H1 (cell line): ENCODE results near the gene NUS1.

Experiments
- ASH2L ChIP-seq: fragments of 200-600, 300-600 bp; sonication (generic); IDR thresholded peaks from one replicate; pipeline ENCODE4 v1.7.1; 2017; ENCODE audit warnings: low read length
- CHD1 ChIP-seq: IDR thresholded peaks from 2 replicates; pipeline ENCODE4 v1.6.1; 2012; ENCODE audit warnings: low read depth, low read length, improper control_type of control experiment
- CREB1 ChIP-seq: IDR thresholded peaks from 2 replicates; pipeline ENCODE4 v1.6.1; 2012; ENCODE audit warnings: inconsistent platforms
- EZH2 ChIP-seq: fragments of 200-600 bp; sonication (generic); IDR thresholded peaks from 2 replicates; pipeline ENCODE4 v1.7.1; 2012; ENCODE audit warnings: low read depth, mild to moderate bottlenecking, moderate library complexity, low read length, inconsistent platforms; ENCODE audit not compliant: severe bottlenecking
- JUN ChIP-seq: IDR thresholded peaks from 2 replicates; pipeline ENCODE4 v1.6.1; 2011; ENCODE audit warnings: low read depth, mild to moderate bottlenecking, improper control_type of control experiment, low read length
- JUND ChIP-seq: IDR thresholded peaks from 2 replicates; pipeline ENCODE4 v1.6.1; 2011; ENCODE audit warnings: mild to moderate bottlenecking, improper control_type of control experiment, low read length
- POLR2A ChIP-seq, 2 experiments: IDR thresholded peaks; 1 replicate in 1 of 2; 2 replicates in 1 of 2; pipeline ENCODE4 v1.6.1; 2011; ENCODE audit warnings: low read depth in 2 of 2, low read length in 2 of 2, mild to moderate bottlenecking in 2 of 2; ENCODE audit errors: control extremely low read depth in 1 of 2
- POLR2AphosphoS5 ChIP-seq: IDR thresholded peaks from 2 replicates; pipeline ENCODE4 v1.6.1; 2011; ENCODE audit warnings: low read depth, low read length
- RAD21 ChIP-seq, 2 experiments: IDR thresholded peaks in 1 of 2; conservative IDR thresholded peaks in 1 of 2; 2 replicates each; pipeline ENCODE4 v1.6.1; 2011; ENCODE audit warnings: low read depth in 2 of 2, low read length in 2 of 2, improper control_type of control experiment in 1 of 2, inconsistent platforms in 1 of 2, mild to moderate bottlenecking in 1 of 2, moderate library complexity in 1 of 2
- SUZ12 ChIP-seq: fragments of 200-600 bp; sonication (generic); IDR thresholded peaks from 2 replicates; pipeline ENCODE4 v1.6.1; 2012; ENCODE audit warnings: mild to moderate bottlenecking, inconsistent platforms, low read length, moderate library complexity, mixed read lengths
- TBP ChIP-seq: IDR thresholded peaks from 2 replicates; pipeline ENCODE4 v1.6.1; 2011; ENCODE audit warnings: low read depth, low read length, improper control_type of control experiment
- TF ChIP-seq, protein P1 (sequence below), 3 experiments: IDR thresholded peaks; 1 replicate in 2 of 3; 2 replicates in 1 of 3; pipeline versions ENCODE4 v1.5.1 to v1.6.1; 2011; ENCODE audit warnings: low read length in 3 of 3, mild to moderate bottlenecking in 3 of 3, inconsistent platforms in 2 of 3, low read depth in 1 of 3, moderate library complexity in 1 of 3; ENCODE audit not compliant: insufficient read depth in 1 of 3; ENCODE audit errors: control extremely low read depth in 1 of 3

DNA sequence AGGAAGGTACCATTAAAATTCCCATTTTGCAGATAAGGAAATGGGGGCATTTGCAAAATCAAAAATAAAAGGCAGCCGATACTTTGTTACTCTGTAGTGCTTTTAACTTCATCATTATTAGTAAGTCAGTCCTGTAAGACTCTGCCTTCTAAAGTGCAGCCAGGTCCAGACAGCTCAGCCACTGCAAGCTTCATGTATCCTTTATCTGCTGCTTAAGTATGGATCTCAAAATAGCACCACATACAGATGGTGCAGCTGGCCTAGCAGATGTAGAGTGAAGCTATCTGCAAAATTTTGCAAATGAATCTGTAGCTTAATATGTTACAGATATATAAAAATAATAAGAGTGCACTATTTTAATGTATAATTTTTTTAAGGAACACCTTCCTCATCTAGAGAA is 53.4 kb downstream of the NUS1 start:
- TF ChIP-seq ASH2L (no peak), POLR2A (IDR thresholded peaks at IDR 0.05; ENCODE audit: control extremely low read depth in 1 of 2, low read depth in 2 of 2, low read length in 2 of 2) (no peak), CREB1 (no peak), JUND (no peak), EZH2 (no peak), TBP (no peak), POLR2AphosphoS5 (no peak), SUZ12 (no peak), JUN (no peak), CHD1 (no peak), RAD21 (IDR thresholded peaks at IDR 0.05 in 1 of 2, conservative IDR thresholded peaks at IDR 0.05 in 1 of 2; ENCODE audit: low read depth in 2 of 2, low read length in 2 of 2) (no peak)
- TF ChIP-seq, protein P1, sequence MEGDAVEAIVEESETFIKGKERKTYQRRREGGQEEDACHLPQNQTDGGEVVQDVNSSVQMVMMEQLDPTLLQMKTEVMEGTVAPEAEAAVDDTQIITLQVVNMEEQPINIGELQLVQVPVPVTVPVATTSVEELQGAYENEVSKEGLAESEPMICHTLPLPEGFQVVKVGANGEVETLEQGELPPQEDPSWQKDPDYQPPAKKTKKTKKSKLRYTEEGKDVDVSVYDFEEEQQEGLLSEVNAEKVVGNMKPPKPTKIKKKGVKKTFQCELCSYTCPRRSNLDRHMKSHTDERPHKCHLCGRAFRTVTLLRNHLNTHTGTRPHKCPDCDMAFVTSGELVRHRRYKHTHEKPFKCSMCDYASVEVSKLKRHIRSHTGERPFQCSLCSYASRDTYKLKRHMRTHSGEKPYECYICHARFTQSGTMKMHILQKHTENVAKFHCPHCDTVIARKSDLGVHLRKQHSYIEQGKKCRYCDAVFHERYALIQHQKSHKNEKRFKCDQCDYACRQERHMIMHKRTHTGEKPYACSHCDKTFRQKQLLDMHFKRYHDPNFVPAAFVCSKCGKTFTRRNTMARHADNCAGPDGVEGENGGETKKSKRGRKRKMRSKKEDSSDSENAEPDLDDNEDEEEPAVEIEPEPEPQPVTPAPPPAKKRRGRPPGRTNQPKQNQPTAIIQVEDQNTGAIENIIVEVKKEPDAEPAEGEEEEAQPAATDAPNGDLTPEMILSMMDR (IDR thresholded peaks at IDR 0.05; ENCODE audit: control extremely low read depth in 1 of 3, insufficient read depth in 1 of 3, low read depth in 1 of 3, low read length in 3 of 3), result no peak
